PC-9 (cell line): ENCODE results near the gene MTREX. TPM values are rescaled to one million over a fixed set of nuclear protein-coding genes. Genes with fewer than 3 reads are reported as not detected.

ENCODE experiments used
- BruUV-seq: library from RNA; stranded (reverse); fragments of 400-500 nt; replicated peaks from 2 replicates; lab custom pipeline; 2021; lab: Mats Ljungman, UMichigan
- CTCF ChIA-PET: fragments of 300-600 bp; sonication (Branson Sonifier 250); formaldehyde crosslinking; loops from one replicate; lab custom pipeline; 2022; ENCODE audit warnings: antibody characterized with exemption; lab: Charles Lee
- POLR2A ChIA-PET: fragments of 300-600 bp; sonication (Branson Sonifier 250); formaldehyde crosslinking; loops from one replicate; lab custom pipeline; 2022; ENCODE audit warnings: antibody characterized with exemption; ENCODE audit not compliant: unreplicated experiment; lab: Charles Lee
- DNase-seq, 2 experiments: peaks; one replicate each; pipeline versions ENCODE4 v3.0.0 to v3.0.0-alpha.2; 2015 to 2022; ENCODE audit warnings: mixed read lengths in 1 of 2
- H2AFZ ChIP-seq: fragments of 200-600 bp; sonication (generic); 2 replicates; pipeline ENCODE4 v1.8.1; 2017; ENCODE audit warnings: antibody characterized with exemption
- H3F3A ChIP-seq: fragments of 200-600 bp; sonication (generic); 2 replicates; pipeline ENCODE4 v1.8.1; 2017; ENCODE audit warnings: antibody characterized with exemption, mild to moderate bottlenecking, low read depth; ENCODE audit not compliant: insufficient read depth
- H3K27ac ChIP-seq: fragments of 200-600 bp; sonication (generic); 2 replicates; pipeline ENCODE4 v1.6.1; 2016; ENCODE audit warnings: mixed run types
- H3K27me3 ChIP-seq: fragments of 200-600 bp; sonication (generic); 2 replicates; pipeline ENCODE4 v1.6.1; 2016; ENCODE audit warnings: low read depth, mixed run types; ENCODE audit not compliant: insufficient read depth
- H3K36me3 ChIP-seq: fragments of 200-600 bp; sonication (generic); 2 replicates; pipeline ENCODE4 v1.6.1; 2016; ENCODE audit warnings: low read depth, mixed run types
- H3K4me1 ChIP-seq: fragments of 200-600 bp; sonication (generic); replicated peaks from 2 replicates; pipeline ENCODE4 v1.6.1; 2016; ENCODE audit warnings: mixed run types; ENCODE audit not compliant: insufficient read depth
- H3K4me2 ChIP-seq: fragments of 200-600 bp; sonication (generic); 2 replicates; pipeline ENCODE4 v1.6.1; 2017; ENCODE audit warnings: mixed run types
- H3K4me3 ChIP-seq: fragments of 200-600 bp; sonication (generic); 2 replicates; pipeline ENCODE4 v1.6.1; 2016; ENCODE audit warnings: mixed run types
- H3K79me2 ChIP-seq: fragments of 200-600 bp; sonication (generic); 2 replicates; pipeline ENCODE4 v1.6.1; 2017; ENCODE audit warnings: low read depth, mixed run types
- H3K9me2 ChIP-seq: fragments of 200-600 bp; sonication (generic); 2 replicates; pipeline ENCODE4 v1.8.1; 2017; ENCODE audit warnings: mild to moderate bottlenecking; ENCODE audit not compliant: insufficient read depth
- H3K9me3 ChIP-seq: fragments of 200-600 bp; sonication (generic); 2 replicates; pipeline ENCODE4 v1.8.1; 2016; ENCODE audit warnings: low read depth; ENCODE audit not compliant: insufficient read depth
- H4K20me1 ChIP-seq: fragments of 200-600 bp; sonication (generic); 2 replicates; pipeline ENCODE4 v1.8.1; 2017; ENCODE audit not compliant: insufficient read depth
- CTCF ChIP-seq: fragments of 200-600 bp; sonication (generic); conservative IDR thresholded peaks from 2 replicates; pipeline ENCODE4 v1.6.1; 2017; ENCODE audit warnings: mixed run types, antibody characterized with exemption, mild to moderate bottlenecking, moderate library complexity
- EZH2 ChIP-seq: fragments of 200-600 bp; sonication (generic); IDR thresholded peaks from 2 replicates; pipeline ENCODE4 v1.8.0; 2017; ENCODE audit warnings: antibody characterized with exemption, low read depth
- intact Hi-C: fragments of 100-400 bp; cut with micrococcal nuclease; formaldehyde crosslinking; loops from one replicate; pipeline ENCODE4 v1.10.0; 2022; ENCODE audit not compliant: unreplicated experiment
- total RNA-seq: library from RNA; stranded (reverse); gene quantifications from 2 replicates; pipeline ENCODE4 v1.2.3, GENCODE V29; 2021

The MTREX gene
- total RNA-seq, 1 experiment from 2014 or later = 56.7 TPM

- POLR2A ChIA-PET = no interaction called here
- no peaks in the 10 kb centered on the region for H3K27me3 ChIP-seq
- H3K36me3 ChIP-seq = peaks cover 29% of the 10 kb centered on the region
- no TSS peak for BruUV-seq
- intact Hi-C loops = no loop called here
- H3F3A ChIP-seq = 0 out of 2 replicates have a peak, but pooled peaks cover 4% of the 10 kb centered on the region
- no peak overlapping the region for H3K27ac ChIP-seq
- TF ChIP-seq CTCF (no peak), EZH2 (no peak)
- no peak for DNase-seq
- H3K79me2 ChIP-seq = no peaks in the 10 kb centered on the region
- no peak overlapping the region for H2AFZ ChIP-seq
- no peaks in the 10 kb centered on the region for H3K9me3 ChIP-seq
- H3K4me1 ChIP-seq = no peaks in the 10 kb centered on the region
- no peak overlapping the region for H3K4me3 ChIP-seq
- H3K4me2 ChIP-seq = no peak overlapping the region
- H3K9me2 ChIP-seq = no peaks in the 10 kb centered on the region
- H4K20me1 ChIP-seq = no peaks in the 10 kb centered on the region
- CTCF ChIA-PET = no interaction called here
These were observed 16.8 kb upstream of the MTREX start for GRCh38 chr5:55290991-55291390.

DNA sequence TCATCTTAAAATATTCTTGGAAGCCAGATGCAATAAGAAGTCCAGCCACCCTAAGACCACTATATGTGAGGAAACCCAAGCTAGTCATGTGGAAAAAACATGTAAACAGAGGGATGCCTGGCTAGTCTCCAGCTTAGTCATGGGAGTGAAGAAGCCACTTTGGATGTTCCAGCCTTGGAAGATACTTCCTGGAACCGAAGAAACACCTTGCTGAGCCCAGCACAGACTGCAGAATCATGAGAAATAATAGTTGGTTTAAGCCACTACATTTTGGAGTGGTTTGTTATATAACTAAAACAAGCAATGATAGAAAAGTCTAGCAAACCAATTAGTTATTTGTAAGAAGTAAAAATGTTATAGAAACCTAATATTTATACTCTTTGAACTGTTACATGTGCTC is 12.9 kb upstream of the MTREX start:
- Histone ChIP-seq H3K36me3 (peaks cover 25% of the 10 kb centered on the region; the same call in 1 of the 2 replicates), H3K79me2 (no peaks in the 10 kb centered on the region), H3K4me3 (no peak overlapping the region), H3K4me1 (0 out of 2 replicates have a peak, but pooled peaks cover 3% of the 10 kb centered on the region), H3K27me3 (no peaks in the 10 kb centered on the region), H3K9me2 (no peaks in the 10 kb centered on the region), H3F3A (0 out of 2 replicates have a peak, but pooled peaks cover 4% of the 10 kb centered on the region), H3K9me3 (no peaks in the 10 kb centered on the region), H2AFZ (no peak overlapping the region), H3K27ac (no peak overlapping the region), H3K4me2 (no peak overlapping the region), H4K20me1 (peaks cover 5% of the 10 kb centered on the region; the same call in 1 of the 2 replicates)
- POLR2A ChIA-PET = no interaction called here
- no peak for TF ChIP-seq CTCF
- no peak for TF ChIP-seq EZH2
- BruUV-seq = no TSS peak
- no peak for DNase-seq
- intact Hi-C loops = no loop called here
- CTCF ChIA-PET = no interaction called here

DNA sequence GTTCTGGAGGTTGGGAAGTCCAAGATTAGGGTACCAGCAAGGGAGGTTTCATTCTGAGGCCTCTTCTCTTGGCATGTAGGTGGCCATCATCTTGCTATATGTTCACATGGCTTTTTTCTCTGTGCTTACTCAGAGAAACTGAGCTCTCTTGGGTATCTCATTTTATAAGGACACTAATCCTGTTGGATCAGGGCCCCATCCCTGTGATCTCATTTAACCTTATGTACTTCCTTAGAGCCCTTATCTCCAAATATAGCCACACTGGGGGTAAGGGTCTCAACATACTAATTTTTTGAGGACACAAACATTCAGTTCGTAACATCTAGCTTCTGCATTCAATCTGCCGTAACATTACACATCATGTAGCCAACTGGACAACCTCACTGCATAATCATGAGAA is 6.9 kb upstream of the MTREX start:
- CTCF ChIA-PET = no interaction called here
- Histone ChIP-seq H4K20me1 (peaks cover 5% of the 10 kb centered on the region; the same call in 1 of the 2 replicates), H3K9me2 (no peaks in the 10 kb centered on the region), H3K4me3 (no peak overlapping the region), H3K4me1 (peaks cover 20% of the 10 kb centered on the region), H3F3A (peaks cover 9% of the 10 kb centered on the region; the same call in 1 of the 2 replicates), H3K4me2 (no peak overlapping the region), H3K36me3 (no peaks in the 10 kb centered on the region; the same call in 1 of the 2 replicates), H3K27me3 (no peaks in the 10 kb centered on the region), H3K27ac (no peak overlapping the region), H3K79me2 (peaks cover 35% of the 10 kb centered on the region), H3K9me3 (no peaks in the 10 kb centered on the region), H2AFZ (no peak overlapping the region)
- intact Hi-C loops = no loop called here
- no peak for DNase-seq
- BruUV-seq = no TSS peak
- no peak for TF ChIP-seq EZH2
- no peak for TF ChIP-seq CTCF
- POLR2A ChIA-PET = no interaction called here
